GM23338 (cell line): Measurements from ENCODE around the gene MARCHF10. TPM values are rescaled to one million over a fixed set of nuclear protein-coding genes. Genes with fewer than 3 reads are reported as not detected.

Source experiments
- ATAC-seq: fragments of 200-7000 bp; cut with Tn5 transposase; 3 replicates; pipeline ENCODE4 v1.9.1; 2020
- DNase-seq: peaks from one replicate; pipeline ENCODE4 v3.0.0-alpha.2; 2015; ENCODE audit warnings: low spot score
- H2AFZ ChIP-seq: fragments of 200-600 bp; sonication (generic); 2 replicates; pipeline ENCODE4 v1.8.0; 2016; ENCODE audit warnings: antibody characterized with exemption, mild to moderate bottlenecking, moderate library complexity
- H3F3A ChIP-seq: fragments of 200-600 bp; sonication (generic); replicated peaks from 2 replicates; pipeline ENCODE4 v1.8.0; 2017; ENCODE audit warnings: antibody characterized with exemption, mixed run types, low read depth
- H3K27ac ChIP-seq: fragments of 200-600 bp; sonication (generic); 2 replicates; pipeline ENCODE4 v1.6.1; 2016; ENCODE audit warnings: low read depth
- H3K27me3 ChIP-seq: fragments of 200-600 bp; sonication (generic); 2 replicates; pipeline ENCODE4 v1.8.0; 2016; ENCODE audit warnings: mild to moderate bottlenecking, mixed run types, moderate library complexity; ENCODE audit not compliant: insufficient read depth
- H3K36me3 ChIP-seq: fragments of 200-600 bp; sonication (generic); 2 replicates; pipeline ENCODE4 v1.8.0; 2016; ENCODE audit warnings: mild to moderate bottlenecking; ENCODE audit not compliant: insufficient read depth
- H3K4me1 ChIP-seq: fragments of 200-600 bp; sonication (generic); 2 replicates; pipeline ENCODE4 v1.8.0; 2016; ENCODE audit warnings: mild to moderate bottlenecking, moderate library complexity; ENCODE audit not compliant: insufficient read depth
- H3K4me2 ChIP-seq: fragments of 200-600 bp; sonication (generic); 2 replicates; pipeline ENCODE4 v1.7.1; 2017; ENCODE audit warnings: mixed run types
- H3K4me3 ChIP-seq: fragments of 200-600 bp; sonication (generic); 2 replicates; pipeline ENCODE4 v1.6.1; 2016; ENCODE audit warnings: mixed run types
- H3K79me2 ChIP-seq: fragments of 200-600 bp; sonication (generic); replicated peaks from 2 replicates; pipeline ENCODE4 v1.8.0; 2017; ENCODE audit warnings: mild to moderate bottlenecking; ENCODE audit not compliant: insufficient read depth
- H3K9me2 ChIP-seq: fragments of 200-600 bp; sonication (generic); 2 replicates; pipeline ENCODE4 v1.8.0; 2017; ENCODE audit not compliant: insufficient read depth
- H4K20me1 ChIP-seq: fragments of 200-600 bp; sonication (generic); replicated peaks from 2 replicates; pipeline ENCODE4 v1.8.0; 2017; ENCODE audit warnings: mild to moderate bottlenecking; ENCODE audit not compliant: insufficient read depth
- H3K27ac Mint-ChIP-seq: 2 replicates; pipeline ENCODE4 v1.8.0; 2020; ENCODE audit warnings: inconsistent platforms, mild to moderate bottlenecking, moderate library complexity, mixed read lengths
- H3K27me3 Mint-ChIP-seq: 3 replicates; pipeline ENCODE4 v1.8.0; 2022; ENCODE audit warnings: low read depth, mild to moderate bottlenecking, moderate library complexity, mixed read lengths, inconsistent platforms; ENCODE audit not compliant: insufficient read depth, poor library complexity
- H3K36me3 Mint-ChIP-seq: 3 replicates; pipeline ENCODE4 v1.8.0; 2021; ENCODE audit warnings: low read depth, mild to moderate bottlenecking, inconsistent platforms, moderate library complexity, mixed read lengths
- H3K4me1 Mint-ChIP-seq: 3 replicates; pipeline ENCODE4 v1.8.0; 2020; ENCODE audit warnings: mild to moderate bottlenecking, inconsistent platforms, mixed read lengths
- H3K4me3 Mint-ChIP-seq: 3 replicates; pipeline ENCODE4 v1.8.0; 2021; ENCODE audit warnings: moderate library complexity, mild to moderate bottlenecking, inconsistent platforms, mixed read lengths
- H3K9me3 Mint-ChIP-seq: 3 replicates; pipeline ENCODE4 v1.8.0; 2020; ENCODE audit warnings: moderate library complexity, mild to moderate bottlenecking, inconsistent platforms, mixed read lengths
- CREB1 ChIP-seq: fragments of 250-450 bp; sonication (Bioruptor Pico); IDR thresholded peaks from 2 replicates; pipeline ENCODE4 v1.5.0; 2020; ENCODE audit warnings: low read depth, mild to moderate bottlenecking, moderate library complexity
- EZH2 ChIP-seq: fragments of 200-600 bp; sonication (generic); IDR thresholded peaks from one replicate; pipeline ENCODE4 v1.8.0; 2017; ENCODE audit warnings: antibody characterized with exemption, mild to moderate bottlenecking, low read depth; ENCODE audit not compliant: unreplicated experiment
- EZH2phosphoT487 ChIP-seq: fragments of 200-600 bp; sonication (generic); IDR thresholded peaks from one replicate; pipeline ENCODE4 v1.8.1; 2018; ENCODE audit warnings: antibody characterized with exemption; ENCODE audit not compliant: unreplicated experiment
- JUNB ChIP-seq: IDR thresholded peaks from one replicate; pipeline ENCODE4 v1.6.1; 2016; ENCODE audit warnings: antibody characterized with exemption; ENCODE audit not compliant: unreplicated experiment
- NANOG ChIP-seq: IDR thresholded peaks from 2 replicates; pipeline ENCODE4 v1.6.1; 2016; ENCODE audit warnings: antibody characterized with exemption, borderline replicate concordance
- POLR2AphosphoS5 ChIP-seq: IDR thresholded peaks from 2 replicates; pipeline ENCODE4 v1.6.1; 2016; ENCODE audit warnings: antibody characterized with exemption, low read depth
- STAT1 ChIP-seq: IDR thresholded peaks from one replicate; pipeline ENCODE4 v1.6.1; 2016; ENCODE audit warnings: antibody characterized with exemption; ENCODE audit not compliant: unreplicated experiment
- ZNF114 ChIP-seq: fragments of 250-450 bp; sonication (Bioruptor Pico); IDR thresholded peaks from 2 replicates; pipeline ENCODE4 v1.5.0; 2020; ENCODE audit warnings: mild to moderate bottlenecking, moderate library complexity
- polyA plus RNA-seq: library from polyadenylated mRNA; unstranded; fragments of >200 nt; fragmentation: Nextera tagmentation; extraction: Ambion mirVana; gene quantifications from 2 replicates; pipeline ENCODE4 v1.2.1, GENCODE V29; 2016
- total RNA-seq: library from RNA; depleted of rRNA; stranded (reverse); fragments of >200 nt; shearing (Covaris generic); gene quantifications from 2 replicates; pipeline ENCODE4 v1.2.3, GENCODE V29; 2014
- TF ChIP-seq, protein P1 (sequence below): IDR thresholded peaks from one replicate; pipeline ENCODE4 v1.6.1; 2018; ENCODE audit warnings: antibody characterized with exemption; ENCODE audit not compliant: unreplicated experiment
- TF ChIP-seq, protein P2 (sequence below): IDR thresholded peaks from 2 replicates; pipeline ENCODE4 v1.6.1; 2016; ENCODE audit warnings: antibody characterized with exemption
- TF ChIP-seq, protein P3 (sequence below), 2 experiments: fragments of 200-600 bp in 1 of 2; sonication (generic) in 1 of 2; conservative IDR thresholded peaks; 2 replicates each; pipeline versions ENCODE4 v1.5.1 to v1.6.1; 2016 to 2017; ENCODE audit warnings: antibody characterized with exemption in 2 of 2, low read depth in 2 of 2, mild to moderate bottlenecking in 2 of 2, moderate library complexity in 1 of 2
- TF ChIP-seq, protein P4 (sequence below): fragments of 250-450 bp; sonication (Bioruptor Pico); IDR thresholded peaks from 2 replicates; pipeline ENCODE4 v1.5.0; 2020; ENCODE audit warnings: mild to moderate bottlenecking, moderate library complexity

Gene MARCHF10
- total and polyA plus RNA-seq, 2 experiments from 2014 or later, result 0.50 TPM; not detected in 1

DNA sequence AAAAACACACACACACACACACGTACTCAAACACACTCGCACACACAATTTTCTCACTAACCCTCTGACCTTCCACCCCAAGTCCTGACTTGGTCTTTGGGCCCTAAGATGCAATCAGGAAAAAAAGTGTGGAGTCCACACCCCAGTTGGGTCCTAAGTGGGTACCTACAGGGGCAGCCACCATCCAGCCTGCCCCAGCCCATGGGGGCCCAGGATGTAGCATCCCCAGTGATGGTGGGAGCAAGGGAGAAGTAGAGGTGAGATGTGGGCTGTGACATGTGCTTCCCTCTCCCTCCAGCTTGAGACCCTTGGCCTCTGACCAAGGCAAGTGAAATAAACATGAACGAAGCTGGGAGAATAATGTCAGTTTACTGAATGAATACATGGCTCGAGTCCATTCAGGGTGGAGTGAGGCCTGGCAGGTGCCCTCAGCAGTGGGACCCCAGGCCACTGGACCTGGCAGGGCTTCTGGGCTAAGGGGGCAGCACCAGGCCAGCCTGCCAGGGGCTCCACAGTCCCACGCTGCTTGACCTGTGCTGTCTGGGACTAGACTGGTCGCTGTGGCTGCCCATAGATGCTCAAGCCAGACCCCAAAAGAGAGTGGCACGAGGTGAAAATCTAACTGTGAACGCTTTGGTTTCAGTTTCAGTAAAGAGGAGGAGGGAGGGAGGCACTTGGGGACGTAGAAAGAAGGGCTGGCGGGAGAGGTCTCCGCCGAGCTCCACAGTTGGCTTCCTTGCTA is 107.0 kb downstream of the MARCHF10 start:
- Mint-ChIP-seq H3K4me1 (peaks cover 14% of the 10 kb centered on the region), H3K27me3 (peaks cover 16% of the 10 kb centered on the region), H3K4me3 (no peak overlapping the region), H3K27ac (no peak overlapping the region), H3K9me3 (no peaks in the 10 kb centered on the region), H3K36me3 (no peaks in the 10 kb centered on the region)
- H3K4me2 ChIP-seq, result no peak overlapping the region
- no peaks in the 10 kb centered on the region for H4K20me1 ChIP-seq
- H2AFZ ChIP-seq, result peak overlapping the region; percentile 63
- ATAC-seq (no peak), DNase-seq (no peak)
- TF ChIP-seq NANOG (no peak), STAT1 (no peak), POLR2AphosphoS5 (no peak), JUNB (no peak), EZH2phosphoT487 (no peak), ZNF114 (no peak), CREB1 (no peak), EZH2 (no peak)
- TF ChIP-seq, protein P1, sequence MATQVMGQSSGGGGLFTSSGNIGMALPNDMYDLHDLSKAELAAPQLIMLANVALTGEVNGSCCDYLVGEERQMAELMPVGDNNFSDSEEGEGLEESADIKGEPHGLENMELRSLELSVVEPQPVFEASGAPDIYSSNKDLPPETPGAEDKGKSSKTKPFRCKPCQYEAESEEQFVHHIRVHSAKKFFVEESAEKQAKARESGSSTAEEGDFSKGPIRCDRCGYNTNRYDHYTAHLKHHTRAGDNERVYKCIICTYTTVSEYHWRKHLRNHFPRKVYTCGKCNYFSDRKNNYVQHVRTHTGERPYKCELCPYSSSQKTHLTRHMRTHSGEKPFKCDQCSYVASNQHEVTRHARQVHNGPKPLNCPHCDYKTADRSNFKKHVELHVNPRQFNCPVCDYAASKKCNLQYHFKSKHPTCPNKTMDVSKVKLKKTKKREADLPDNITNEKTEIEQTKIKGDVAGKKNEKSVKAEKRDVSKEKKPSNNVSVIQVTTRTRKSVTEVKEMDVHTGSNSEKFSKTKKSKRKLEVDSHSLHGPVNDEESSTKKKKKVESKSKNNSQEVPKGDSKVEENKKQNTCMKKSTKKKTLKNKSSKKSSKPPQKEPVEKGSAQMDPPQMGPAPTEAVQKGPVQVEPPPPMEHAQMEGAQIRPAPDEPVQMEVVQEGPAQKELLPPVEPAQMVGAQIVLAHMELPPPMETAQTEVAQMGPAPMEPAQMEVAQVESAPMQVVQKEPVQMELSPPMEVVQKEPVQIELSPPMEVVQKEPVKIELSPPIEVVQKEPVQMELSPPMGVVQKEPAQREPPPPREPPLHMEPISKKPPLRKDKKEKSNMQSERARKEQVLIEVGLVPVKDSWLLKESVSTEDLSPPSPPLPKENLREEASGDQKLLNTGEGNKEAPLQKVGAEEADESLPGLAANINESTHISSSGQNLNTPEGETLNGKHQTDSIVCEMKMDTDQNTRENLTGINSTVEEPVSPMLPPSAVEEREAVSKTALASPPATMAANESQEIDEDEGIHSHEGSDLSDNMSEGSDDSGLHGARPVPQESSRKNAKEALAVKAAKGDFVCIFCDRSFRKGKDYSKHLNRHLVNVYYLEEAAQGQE, result no peak
- TF ChIP-seq, protein P2, sequence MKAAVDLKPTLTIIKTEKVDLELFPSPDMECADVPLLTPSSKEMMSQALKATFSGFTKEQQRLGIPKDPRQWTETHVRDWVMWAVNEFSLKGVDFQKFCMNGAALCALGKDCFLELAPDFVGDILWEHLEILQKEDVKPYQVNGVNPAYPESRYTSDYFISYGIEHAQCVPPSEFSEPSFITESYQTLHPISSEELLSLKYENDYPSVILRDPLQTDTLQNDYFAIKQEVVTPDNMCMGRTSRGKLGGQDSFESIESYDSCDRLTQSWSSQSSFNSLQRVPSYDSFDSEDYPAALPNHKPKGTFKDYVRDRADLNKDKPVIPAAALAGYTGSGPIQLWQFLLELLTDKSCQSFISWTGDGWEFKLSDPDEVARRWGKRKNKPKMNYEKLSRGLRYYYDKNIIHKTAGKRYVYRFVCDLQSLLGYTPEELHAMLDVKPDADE, result no peak
- TF ChIP-seq, protein P3, sequence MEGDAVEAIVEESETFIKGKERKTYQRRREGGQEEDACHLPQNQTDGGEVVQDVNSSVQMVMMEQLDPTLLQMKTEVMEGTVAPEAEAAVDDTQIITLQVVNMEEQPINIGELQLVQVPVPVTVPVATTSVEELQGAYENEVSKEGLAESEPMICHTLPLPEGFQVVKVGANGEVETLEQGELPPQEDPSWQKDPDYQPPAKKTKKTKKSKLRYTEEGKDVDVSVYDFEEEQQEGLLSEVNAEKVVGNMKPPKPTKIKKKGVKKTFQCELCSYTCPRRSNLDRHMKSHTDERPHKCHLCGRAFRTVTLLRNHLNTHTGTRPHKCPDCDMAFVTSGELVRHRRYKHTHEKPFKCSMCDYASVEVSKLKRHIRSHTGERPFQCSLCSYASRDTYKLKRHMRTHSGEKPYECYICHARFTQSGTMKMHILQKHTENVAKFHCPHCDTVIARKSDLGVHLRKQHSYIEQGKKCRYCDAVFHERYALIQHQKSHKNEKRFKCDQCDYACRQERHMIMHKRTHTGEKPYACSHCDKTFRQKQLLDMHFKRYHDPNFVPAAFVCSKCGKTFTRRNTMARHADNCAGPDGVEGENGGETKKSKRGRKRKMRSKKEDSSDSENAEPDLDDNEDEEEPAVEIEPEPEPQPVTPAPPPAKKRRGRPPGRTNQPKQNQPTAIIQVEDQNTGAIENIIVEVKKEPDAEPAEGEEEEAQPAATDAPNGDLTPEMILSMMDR (conservative IDR thresholded peaks at IDR 0.05; ENCODE audit: low read depth in 2 of 2), result no peak
- TF ChIP-seq, protein P4, sequence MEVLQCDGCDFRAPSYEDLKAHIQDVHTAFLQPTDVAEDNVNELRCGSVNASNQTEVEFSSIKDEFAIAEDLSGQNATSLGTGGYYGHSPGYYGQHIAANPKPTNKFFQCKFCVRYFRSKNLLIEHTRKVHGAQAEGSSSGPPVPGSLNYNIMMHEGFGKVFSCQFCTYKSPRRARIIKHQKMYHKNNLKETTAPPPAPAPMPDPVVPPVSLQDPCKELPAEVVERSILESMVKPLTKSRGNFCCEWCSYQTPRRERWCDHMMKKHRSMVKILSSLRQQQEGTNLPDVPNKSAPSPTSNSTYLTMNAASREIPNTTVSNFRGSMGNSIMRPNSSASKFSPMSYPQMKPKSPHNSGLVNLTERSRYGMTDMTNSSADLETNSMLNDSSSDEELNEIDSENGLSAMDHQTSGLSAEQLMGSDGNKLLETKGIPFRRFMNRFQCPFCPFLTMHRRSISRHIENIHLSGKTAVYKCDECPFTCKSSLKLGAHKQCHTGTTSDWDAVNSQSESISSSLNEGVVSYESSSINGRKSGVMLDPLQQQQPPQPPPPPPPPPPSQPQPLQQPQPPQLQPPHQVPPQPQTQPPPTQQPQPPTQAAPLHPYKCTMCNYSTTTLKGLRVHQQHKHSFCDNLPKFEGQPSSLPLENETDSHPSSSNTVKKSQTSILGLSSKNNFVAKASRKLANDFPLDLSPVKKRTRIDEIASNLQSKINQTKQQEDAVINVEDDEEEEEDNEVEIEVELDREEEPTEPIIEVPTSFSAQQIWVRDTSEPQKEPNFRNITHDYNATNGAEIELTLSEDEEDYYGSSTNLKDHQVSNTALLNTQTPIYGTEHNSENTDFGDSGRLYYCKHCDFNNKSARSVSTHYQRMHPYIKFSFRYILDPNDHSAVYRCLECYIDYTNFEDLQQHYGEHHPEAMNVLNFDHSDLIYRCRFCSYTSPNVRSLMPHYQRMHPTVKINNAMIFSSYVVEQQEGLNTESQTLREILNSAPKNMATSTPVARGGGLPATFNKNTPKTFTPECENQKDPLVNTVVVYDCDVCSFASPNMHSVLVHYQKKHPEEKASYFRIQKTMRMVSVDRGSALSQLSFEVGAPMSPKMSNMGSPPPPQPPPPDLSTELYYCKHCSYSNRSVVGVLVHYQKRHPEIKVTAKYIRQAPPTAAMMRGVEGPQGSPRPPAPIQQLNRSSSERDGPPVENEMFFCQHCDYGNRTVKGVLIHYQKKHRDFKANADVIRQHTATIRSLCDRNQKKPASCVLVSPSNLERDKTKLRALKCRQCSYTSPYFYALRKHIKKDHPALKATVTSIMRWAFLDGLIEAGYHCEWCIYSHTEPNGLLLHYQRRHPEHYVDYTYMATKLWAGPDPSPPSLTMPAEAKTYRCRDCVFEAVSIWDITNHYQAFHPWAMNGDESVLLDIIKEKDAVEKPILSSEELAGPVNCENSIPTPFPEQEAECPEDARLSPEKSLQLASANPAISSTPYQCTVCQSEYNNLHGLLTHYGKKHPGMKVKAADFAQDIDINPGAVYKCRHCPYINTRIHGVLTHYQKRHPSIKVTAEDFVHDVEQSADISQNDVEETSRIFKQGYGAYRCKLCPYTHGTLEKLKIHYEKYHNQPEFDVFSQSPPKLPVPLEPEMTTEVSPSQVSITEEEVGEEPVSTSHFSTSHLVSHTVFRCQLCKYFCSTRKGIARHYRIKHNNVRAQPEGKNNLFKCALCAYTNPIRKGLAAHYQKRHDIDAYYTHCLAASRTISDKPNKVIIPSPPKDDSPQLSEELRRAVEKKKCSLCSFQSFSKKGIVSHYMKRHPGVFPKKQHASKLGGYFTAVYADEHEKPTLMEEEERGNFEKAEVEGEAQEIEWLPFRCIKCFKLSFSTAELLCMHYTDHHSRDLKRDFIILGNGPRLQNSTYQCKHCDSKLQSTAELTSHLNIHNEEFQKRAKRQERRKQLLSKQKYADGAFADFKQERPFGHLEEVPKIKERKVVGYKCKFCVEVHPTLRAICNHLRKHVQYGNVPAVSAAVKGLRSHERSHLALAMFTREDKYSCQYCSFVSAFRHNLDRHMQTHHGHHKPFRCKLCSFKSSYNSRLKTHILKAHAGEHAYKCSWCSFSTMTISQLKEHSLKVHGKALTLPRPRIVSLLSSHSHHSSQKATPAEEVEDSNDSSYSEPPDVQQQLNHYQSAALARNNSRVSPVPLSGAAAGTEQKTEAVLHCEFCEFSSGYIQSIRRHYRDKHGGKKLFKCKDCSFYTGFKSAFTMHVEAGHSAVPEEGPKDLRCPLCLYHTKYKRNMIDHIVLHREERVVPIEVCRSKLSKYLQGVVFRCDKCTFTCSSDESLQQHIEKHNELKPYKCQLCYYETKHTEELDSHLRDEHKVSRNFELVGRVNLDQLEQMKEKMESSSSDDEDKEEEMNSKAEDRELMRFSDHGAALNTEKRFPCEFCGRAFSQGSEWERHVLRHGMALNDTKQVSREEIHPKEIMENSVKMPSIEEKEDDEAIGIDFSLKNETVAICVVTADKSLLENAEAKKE (CRISPR knock-in tag), result no peak
- H3K27ac ChIP-seq, result no peak overlapping the region
- H3F3A ChIP-seq, result peaks cover 17% of the 10 kb centered on the region
- peaks cover 15% of the 10 kb centered on the region for H3K4me1 ChIP-seq
- H3K27me3 ChIP-seq, result peaks cover 6% of the 10 kb centered on the region; the same call in 1 of the 2 replicates
- H3K9me2 ChIP-seq, result no peaks in the 10 kb centered on the region
- H3K79me2 ChIP-seq, result no peaks in the 10 kb centered on the region
- H3K4me3 ChIP-seq, result no peak overlapping the region
- H3K36me3 ChIP-seq, result no peaks in the 10 kb centered on the region
